ENCODE results near the gene IZUMO1R.
"Not testable (repeated sequence)": the region's sequence is repeated elsewhere in the genome, so short reads cannot be mapped to it uniquely, and the experiment has no call there.

IZUMO1R gene

GRCh38 chr11:94326947-94327346, 22.6 kb downstream of the IZUMO1R start:
- no peak for DNase-seq

- no peak for DNase-seq
These were observed 24.3 kb downstream of the IZUMO1R start for GRCh38 chr11:94328587-94329080.

GRCh38 chr11:94329501-94329900, 25.1 kb downstream of the IZUMO1R start:
- no peak for DNase-seq

GRCh38 chr11:94330789-94331188, 26.4 kb downstream of the IZUMO1R start:
- DNase-seq: no peak

GRCh38 chr11:94332814-94333213, 28.4 kb downstream of the IZUMO1R start:
- no peak for DNase-seq

- DNase-seq: no peak
These were observed 31.7 kb downstream of the IZUMO1R start for GRCh38 chr11:94336033-94336432.

- no peak for DNase-seq
These were observed 34.3 kb downstream of the IZUMO1R start for GRCh38 chr11:94338651-94339050.

- no peak for DNase-seq
These were observed 37.9 kb downstream of the IZUMO1R start for GRCh38 chr11:94342250-94342649.

- DNase-seq: no peak
These were observed 39.1 kb downstream of the IZUMO1R start for GRCh38 chr11:94343495-94343894.

- DNase-seq: not testable (repeated sequence)
These were observed 41.9 kb downstream of the IZUMO1R start for GRCh38 chr11:94346311-94346710.

- DNase-seq: not testable (repeated sequence)
These were observed 46.6 kb downstream of the IZUMO1R start for GRCh38 chr11:94350850-94351563.

All from CD4-positive, alpha-beta T cell treated with Interleukin-12 subunit alpha and Interleukin-12 subunit beta, for 1 hour (primary cell).